ENCODE data around the gene GDF2.
A peak's percentile ranks its signal among the peaks of the same experiment; 100 is the strongest.

Gene GDF2
- total RNA-seq = 0 to 0.11 (median 0) reads per million in 9 experiments

DNA sequence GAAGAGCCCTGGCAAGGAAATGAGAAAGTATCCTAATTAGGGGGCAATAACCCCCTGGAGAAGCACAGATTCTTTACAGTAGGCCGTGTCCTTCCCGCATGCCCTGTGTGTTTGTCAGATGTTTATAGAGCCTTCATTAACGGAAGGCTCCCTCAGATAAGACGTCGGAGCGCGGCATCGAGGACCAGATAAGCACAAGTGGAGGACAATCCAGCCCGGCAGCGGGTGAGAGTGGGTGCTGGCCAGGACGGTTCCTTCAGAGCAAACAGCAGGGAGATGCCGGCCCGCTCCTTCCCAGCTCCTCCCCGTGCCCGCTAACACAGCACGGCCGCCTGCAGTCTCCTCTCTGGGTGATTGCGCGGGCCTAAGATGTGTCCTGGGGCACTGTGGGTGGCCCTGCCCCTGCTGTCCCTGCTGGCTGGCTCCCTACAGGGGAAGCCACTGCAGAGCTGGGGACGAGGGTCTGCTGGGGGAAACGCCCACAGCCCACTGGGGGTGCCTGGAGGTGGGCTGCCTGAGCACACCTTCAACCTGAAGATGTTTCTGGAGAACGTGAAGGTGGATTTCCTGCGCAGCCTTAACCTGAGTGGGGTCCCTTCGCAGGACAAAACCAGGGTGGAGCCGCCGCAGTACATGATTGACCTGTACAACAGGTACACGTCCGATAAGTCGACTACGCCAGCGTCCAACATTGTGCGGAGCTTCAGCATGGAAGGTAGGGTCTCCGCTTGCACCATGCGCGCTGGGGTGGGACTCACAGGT lies at the start of gene GDF2:
GDF2 (plus strand) TSS at position 155 of the 762 bp plus-strand sequence; CDS start at position 370, 215 bp downstream.
- H3K27me3 Mint-ChIP-seq = peaks cover 14 to 28% of the 10 kb centered on the region in 2 donors
- H3K27ac Mint-ChIP-seq = no peak within 1 kb of the TSS
- no peak within 1 kb of the TSS for H3K4me3 Mint-ChIP-seq
- peaks cover 0 to under 1% of the 10 kb centered on the region in 2 donors for H3K4me1 Mint-ChIP-seq (ENCODE audit: low read depth in 2 of 2)
- H3K9me3 Mint-ChIP-seq = peaks cover under 1 to 1% of the 10 kb centered on the region in 2 donors
- no peaks in the 10 kb centered on the region for H3K36me3 Mint-ChIP-seq (ENCODE audit: insufficient read depth)
- ATAC-seq (replicated peaks) = no peak
- no peak for DNase-seq

DNA sequence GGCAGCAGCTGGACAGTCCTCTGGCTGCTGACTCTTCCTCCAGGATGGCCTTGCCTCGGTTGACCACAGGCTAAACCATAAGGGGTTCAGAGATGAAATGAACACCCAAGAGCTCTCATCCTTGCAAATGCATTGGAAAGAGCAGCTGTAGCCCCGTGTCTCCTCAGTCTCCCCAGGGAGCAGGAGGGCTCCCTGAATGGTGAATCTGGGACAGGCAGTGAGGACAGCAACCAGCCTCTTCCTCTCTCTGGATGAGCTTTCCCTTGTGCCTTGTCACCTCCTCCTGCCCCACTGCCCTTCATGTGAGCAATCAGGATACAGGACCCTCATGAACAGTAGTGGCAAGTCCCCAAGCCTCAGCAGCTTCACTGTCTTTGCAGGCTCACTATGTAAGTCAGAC lies 46.2 kb upstream of the GDF2 start:
- Mint-ChIP-seq H3K9me3 (no peaks in the 10 kb centered on the region), H3K4me1 (ENCODE audit: low read depth in 2 of 2) (peaks cover 2 to 12% of the 10 kb centered on the region in 2 donors), H3K4me3 (no peak overlapping the region), H3K36me3 (ENCODE audit: insufficient read depth) (no peaks in the 10 kb centered on the region), H3K27ac (no peak overlapping the region), H3K27me3 (peaks cover 0 to 6% of the 10 kb centered on the region in 2 donors)
- no peak for ATAC-seq (replicated peaks)
- no peak for DNase-seq

DNA sequence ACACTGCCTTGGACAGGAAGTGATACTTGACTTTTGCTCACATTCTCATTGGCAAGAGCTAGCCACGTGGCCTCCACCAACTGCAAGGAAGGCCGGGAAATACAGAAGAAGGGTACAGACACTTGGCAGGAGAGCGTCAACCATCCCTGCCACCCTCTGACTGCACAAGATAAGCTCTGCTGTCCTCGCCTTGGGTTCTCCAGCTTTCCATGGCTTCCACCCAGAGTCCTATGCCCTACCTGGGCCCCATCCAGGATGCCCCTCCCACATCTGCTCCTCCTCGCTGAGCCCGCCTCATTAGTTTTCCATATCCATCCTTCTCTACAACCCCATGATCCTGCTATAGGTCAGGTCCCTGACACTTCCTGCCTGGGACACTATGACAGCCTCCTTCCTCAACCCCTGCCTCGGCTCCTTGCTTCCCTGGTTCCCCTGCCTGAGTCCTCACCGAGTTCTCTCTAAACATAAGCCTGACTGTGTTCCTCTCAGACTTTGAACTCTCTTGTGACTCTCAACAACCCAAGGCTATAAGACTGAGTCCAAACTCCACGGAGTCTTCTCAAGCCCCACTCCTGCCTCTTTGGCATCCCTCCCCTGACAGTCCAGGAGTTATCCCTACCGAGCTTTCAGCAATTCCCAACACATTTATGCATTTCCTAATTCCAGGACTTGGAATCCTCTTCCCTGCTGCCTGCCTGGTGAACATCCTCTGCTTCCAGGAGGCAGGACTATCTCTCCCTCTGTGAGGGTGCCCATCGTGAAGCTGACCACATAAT lies 45.5 kb upstream of the GDF2 start:
- H3K27me3 Mint-ChIP-seq = peaks cover 0 to 6% of the 10 kb centered on the region in 2 donors
- DNase-seq (no peak), ATAC-seq (replicated peaks) (no peak)
- peaks cover 2 to 12% of the 10 kb centered on the region in 2 donors for H3K4me1 Mint-ChIP-seq (ENCODE audit: low read depth in 2 of 2)
- no peak overlapping the region for H3K4me3 Mint-ChIP-seq
- no peaks in the 10 kb centered on the region for H3K9me3 Mint-ChIP-seq
- H3K27ac Mint-ChIP-seq = no peak overlapping the region
- no peaks in the 10 kb centered on the region for H3K36me3 Mint-ChIP-seq (ENCODE audit: insufficient read depth)

DNA sequence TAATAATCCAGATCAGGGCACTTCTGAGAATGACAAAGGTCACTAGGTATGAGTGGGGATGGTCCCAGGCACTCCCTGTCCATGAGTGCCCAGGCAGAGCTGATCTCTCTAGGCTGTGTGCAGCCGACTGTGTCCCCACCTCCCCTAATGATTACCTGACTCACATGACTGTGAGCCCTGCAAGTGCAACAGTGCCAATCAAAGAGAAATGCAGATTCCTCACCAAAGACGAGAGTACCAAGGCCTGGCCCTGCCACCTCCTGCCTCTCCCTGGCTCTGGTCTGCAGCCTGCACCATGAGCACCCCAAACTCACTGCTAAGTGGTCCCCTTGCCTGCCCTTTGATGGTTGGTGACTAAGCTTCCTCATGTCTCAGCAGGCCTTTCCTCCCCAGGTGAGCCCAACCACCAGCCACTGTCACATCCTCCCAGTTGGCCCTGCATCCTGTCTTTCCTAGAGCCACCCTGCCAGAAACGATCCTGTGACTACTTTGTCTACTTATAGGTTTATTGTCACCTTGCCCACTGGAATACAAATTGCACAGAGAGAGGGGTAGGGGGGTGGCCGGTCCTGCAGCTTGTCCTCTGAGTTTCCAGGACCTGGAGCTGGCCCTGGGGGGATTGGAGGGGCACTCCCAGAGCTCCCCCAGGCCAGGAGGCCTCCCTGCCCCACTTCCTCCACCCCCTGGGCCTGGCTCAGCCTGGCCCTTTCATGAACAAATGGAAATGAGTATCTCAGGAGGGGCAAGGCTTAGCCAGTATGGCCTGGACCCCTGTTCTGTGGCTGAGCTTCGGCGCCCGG lies 44.7 kb upstream of the GDF2 start:
- Mint-ChIP-seq H3K4me3 (no peak overlapping the region), H3K27ac (no peak overlapping the region), H3K9me3 (no peaks in the 10 kb centered on the region), H3K4me1 (ENCODE audit: low read depth in 2 of 2) (peaks cover 2 to 12% of the 10 kb centered on the region in 2 donors), H3K27me3 (peaks cover 0 to 14% of the 10 kb centered on the region in 2 donors), H3K36me3 (ENCODE audit: insufficient read depth) (no peaks in the 10 kb centered on the region)
- ATAC-seq (replicated peaks) (peak; percentile 31), DNase-seq (no peak)

DNA sequence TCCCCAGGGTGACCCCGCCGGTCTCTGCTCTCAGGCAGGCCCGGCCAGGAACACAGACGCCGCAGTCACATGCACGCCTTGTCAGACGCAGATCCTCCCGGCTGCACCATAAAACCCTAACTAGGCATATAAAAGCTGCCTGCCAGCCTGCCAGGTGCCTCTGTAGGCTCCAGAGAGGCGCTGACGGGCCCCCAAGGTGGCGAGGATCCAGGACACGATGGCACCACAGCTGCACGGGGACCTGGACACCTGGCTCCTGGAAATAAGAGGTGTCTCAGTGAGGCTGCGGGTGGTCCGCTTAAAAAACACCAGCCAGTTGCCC lies 44.1 kb upstream of the GDF2 start:
- H3K4me1 Mint-ChIP-seq (ENCODE audit: low read depth in 2 of 2) = peaks cover 2 to 12% of the 10 kb centered on the region in 2 donors
- H3K27me3 Mint-ChIP-seq = peaks cover 0 to 16% of the 10 kb centered on the region in 2 donors
- no peaks in the 10 kb centered on the region for H3K36me3 Mint-ChIP-seq (ENCODE audit: insufficient read depth)
- H3K9me3 Mint-ChIP-seq = no peaks in the 10 kb centered on the region
- DNase-seq = no peak
- H3K4me3 Mint-ChIP-seq = no peak overlapping the region
- H3K27ac Mint-ChIP-seq = no peak overlapping the region
- no peak for ATAC-seq (replicated peaks)

GRCh38 chr10:47278720-47279119 lies 43.5 kb upstream of the GDF2 start:
- no peaks in the 10 kb centered on the region for H3K36me3 Mint-ChIP-seq (ENCODE audit: insufficient read depth)
- DNase-seq (no peak), ATAC-seq (replicated peaks) (no peak)
- H3K9me3 Mint-ChIP-seq = no peaks in the 10 kb centered on the region
- H3K27me3 Mint-ChIP-seq = peaks cover 0 to 16% of the 10 kb centered on the region in 2 donors
- no peak overlapping the region for H3K27ac Mint-ChIP-seq
- H3K4me3 Mint-ChIP-seq = no peak overlapping the region
- peaks cover 2 to 12% of the 10 kb centered on the region in 2 donors for H3K4me1 Mint-ChIP-seq (ENCODE audit: low read depth in 2 of 2)

- Mint-ChIP-seq H3K36me3 (ENCODE audit: insufficient read depth) (no peaks in the 10 kb centered on the region), H3K27ac (no peak overlapping the region), H3K4me3 (no peak overlapping the region), H3K9me3 (no peaks in the 10 kb centered on the region), H3K27me3 (peaks cover 0 to 16% of the 10 kb centered on the region in 2 donors), H3K4me1 (ENCODE audit: low read depth in 2 of 2) (peaks cover 2 to 12% of the 10 kb centered on the region in 2 donors)
- ATAC-seq (replicated peaks) (no peak), DNase-seq (no peak)
These were observed 43.0 kb upstream of the GDF2 start for GRCh38 chr10:47279276-47279675.

GRCh38 chr10:47282005-47282656 lies 40.1 kb upstream of the GDF2 start:
- H3K27ac Mint-ChIP-seq = no peak overlapping the region
- H3K4me3 Mint-ChIP-seq = no peak overlapping the region
- ATAC-seq (replicated peaks) = no peak

DNA sequence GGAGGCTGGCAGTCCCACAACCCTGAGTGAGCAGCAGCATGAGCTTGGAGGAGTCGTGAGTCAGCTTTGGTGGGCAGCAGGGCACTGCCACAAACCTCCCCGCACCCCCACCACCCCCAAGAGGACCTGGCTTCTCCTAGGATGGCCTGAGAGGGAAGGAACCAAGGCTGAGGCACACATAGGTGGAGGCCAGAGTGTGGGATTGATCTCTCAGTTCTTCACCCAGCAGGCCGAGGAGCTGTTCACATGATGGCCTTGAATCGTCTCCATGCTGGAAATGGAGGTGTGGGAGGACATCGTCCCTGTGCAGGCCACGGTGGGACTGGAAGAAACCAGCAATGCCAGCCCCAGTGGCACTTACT lies 39.6 kb upstream of the GDF2 start:
- no peaks in the 10 kb centered on the region for H3K9me3 Mint-ChIP-seq
- H3K27ac Mint-ChIP-seq = no peak overlapping the region
- peaks cover 5 to 10% of the 10 kb centered on the region in 2 donors for H3K4me1 Mint-ChIP-seq (ENCODE audit: low read depth in 2 of 2)
- no peak overlapping the region for H3K4me3 Mint-ChIP-seq
- no peak for DNase-seq
- ATAC-seq (replicated peaks) = no peak
- peaks cover 0 to 20% of the 10 kb centered on the region in 2 donors for H3K27me3 Mint-ChIP-seq
- H3K36me3 Mint-ChIP-seq (ENCODE audit: insufficient read depth) = no peaks in the 10 kb centered on the region

More at GRCh38 chr10:47282005-47282656, 40.1 kb upstream of the GDF2 start:
- Mint-ChIP-seq H3K27me3 (peaks cover 0 to 20% of the 10 kb centered on the region in 2 donors), H3K9me3 (no peaks in the 10 kb centered on the region), H3K4me1 (ENCODE audit: low read depth in 2 of 2) (peaks cover 7 to 15% of the 10 kb centered on the region in 2 donors), H3K36me3 (ENCODE audit: insufficient read depth) (no peaks in the 10 kb centered on the region)
- no peak for DNase-seq

- H3K27me3 Mint-ChIP-seq = peaks cover 0 to 20% of the 10 kb centered on the region in 2 donors
- no peaks in the 10 kb centered on the region for H3K9me3 Mint-ChIP-seq
- DNase-seq = no peak
- peaks cover 5 to 9% of the 10 kb centered on the region in 2 donors for H3K4me1 Mint-ChIP-seq (ENCODE audit: low read depth in 2 of 2)
- no peak for ATAC-seq (replicated peaks)
- no peak overlapping the region for H3K4me3 Mint-ChIP-seq
- no peak overlapping the region for H3K27ac Mint-ChIP-seq
- no peaks in the 10 kb centered on the region for H3K36me3 Mint-ChIP-seq (ENCODE audit: insufficient read depth)
These were observed 39.1 kb upstream of the GDF2 start for GRCh38 chr10:47283101-47283630.

DNA sequence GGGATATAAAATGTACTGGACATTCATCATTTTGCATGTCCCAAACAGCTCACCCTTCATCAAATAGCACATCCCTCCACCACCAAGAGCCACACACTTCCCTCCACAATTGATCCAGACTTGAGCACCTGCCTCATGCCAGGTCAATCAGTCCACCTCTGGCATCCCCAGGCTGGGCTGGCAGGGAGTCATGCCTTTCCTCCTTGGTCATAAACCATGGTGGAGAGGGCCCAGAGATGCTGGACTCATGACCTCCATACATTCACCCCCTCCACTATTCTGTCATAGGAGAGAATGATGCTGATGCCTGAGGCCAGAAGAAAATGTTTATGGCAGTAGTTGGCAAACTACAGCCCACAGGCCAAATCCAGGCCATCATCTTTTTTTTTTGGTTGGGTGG lies 38.4 kb upstream of the GDF2 start:
- ATAC-seq (replicated peaks) (no peak), DNase-seq (no peak)
- H3K9me3 Mint-ChIP-seq = no peaks in the 10 kb centered on the region
- peaks cover 0 to 20% of the 10 kb centered on the region in 2 donors for H3K27me3 Mint-ChIP-seq
- peaks cover 5 to 9% of the 10 kb centered on the region in 2 donors for H3K4me1 Mint-ChIP-seq (ENCODE audit: low read depth in 2 of 2)
- H3K4me3 Mint-ChIP-seq = no peak overlapping the region
- no peaks in the 10 kb centered on the region for H3K36me3 Mint-ChIP-seq (ENCODE audit: insufficient read depth)
- H3K27ac Mint-ChIP-seq = no peak overlapping the region

DNA sequence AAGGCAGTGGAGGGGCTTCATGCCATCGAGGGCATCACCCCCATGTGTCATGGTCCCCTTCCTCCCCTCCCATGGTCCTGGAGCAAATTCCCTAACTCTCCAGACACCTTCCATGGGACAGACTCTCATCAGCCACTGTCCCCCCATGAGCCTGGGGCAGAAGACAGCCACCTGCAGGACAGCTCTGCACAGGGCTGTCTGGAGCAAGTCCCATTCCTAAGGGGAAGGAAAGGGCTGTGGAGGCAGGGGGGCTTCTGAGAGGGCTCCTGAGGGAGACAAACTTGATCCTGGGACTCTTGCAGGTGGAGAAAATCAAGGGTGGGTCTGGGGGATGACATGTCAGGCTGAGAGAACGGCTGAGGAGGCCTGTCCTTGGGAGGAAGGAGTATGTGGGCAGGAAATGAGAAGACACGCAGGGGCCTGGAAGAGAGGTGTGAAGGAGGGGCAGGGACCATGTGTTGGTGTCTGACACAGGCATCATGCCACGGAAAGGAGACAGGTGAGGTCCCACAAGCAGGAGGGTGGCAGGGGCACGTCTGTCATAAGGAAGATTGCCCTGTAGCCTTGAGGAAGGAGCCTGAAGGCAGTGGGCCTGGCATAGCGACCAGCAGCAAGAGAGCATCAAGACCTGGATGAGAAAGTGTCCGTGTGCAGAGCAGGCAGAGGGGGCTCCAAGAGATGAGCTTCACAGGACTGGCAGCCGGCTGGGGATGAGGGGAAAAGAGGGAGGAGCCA lies 36.7 kb upstream of the GDF2 start:
- Mint-ChIP-seq H3K27ac (peak overlapping the region; percentile 3 to 11), H3K4me1 (ENCODE audit: low read depth in 2 of 2) (peaks cover 5 to 9% of the 10 kb centered on the region in 2 donors), H3K9me3 (no peaks in the 10 kb centered on the region), H3K27me3 (peaks cover 0 to 20% of the 10 kb centered on the region in 2 donors), H3K4me3 (peak overlapping the region in 1 of 2 donors; percentile 18), H3K36me3 (ENCODE audit: insufficient read depth) (no peaks in the 10 kb centered on the region)
- DNase-seq (no peak), ATAC-seq (replicated peaks) (no peak)

Data from effector memory CD8-positive, alpha-beta T cell (primary cell).